Esophagus muscularis mucosa (tissue), 3 donors: ENCODE data around the gene ASCL2.

Experiments used
- CTCF ChIP-seq, 3 experiments: fragments of 200-600 bp in 2 of 3; fragments of 450-650 bp in 1 of 3; sonication (generic) in 2 of 3; IDR thresholded peaks; one replicate each; pipeline ENCODE4 v1.5.1; 2017 to 2019; ENCODE audit warnings: antibody characterized with exemption in 3 of 3, mild to moderate bottlenecking in 2 of 3, moderate library complexity in 1 of 3
- EP300 ChIP-seq: sonication (generic); formaldehyde crosslinking; IDR thresholded peaks from one replicate; pipeline ENCODE4 v1.6.1; 2017; ENCODE audit warnings: antibody characterized with exemption

GRCh38 chr11:2256293-2256913 is 14.0 kb downstream of the ASCL2 start:
- no peak for TF ChIP-seq CTCF (IDR thresholded peaks at IDR 0.05)
- no peak for TF ChIP-seq EP300
